Activated CD8-positive, alpha-beta memory T cell treated with anti-CD3 and anti-CD28 coated beads for 36 hours (primary cell): Measurements from ENCODE around the gene NTRK3. TPM values are rescaled to one million over a fixed set of nuclear protein-coding genes. Genes with fewer than 3 reads are reported as not detected.

ENCODE experiments used
- CTCF ChIA-PET: fragments of 350-600 bp; sonication (Branson Sonifier 250); formaldehyde crosslinking; loops from one replicate; lab custom pipeline; 2021; ENCODE audit warnings: antibody characterized with exemption; lab: Charles Lee
- POLR2A ChIA-PET: fragments of 350-600 bp; sonication (Branson Sonifier 250); formaldehyde crosslinking; loops from one replicate; lab custom pipeline; 2021; ENCODE audit warnings: antibody characterized with exemption; lab: Charles Lee
- total RNA-seq, 2 experiments: library from RNA; stranded (reverse); gene quantifications; one replicate each; pipeline ENCODE4 v1.2.3, GENCODE V29; 2021

Gene NTRK3
- total RNA-seq, 2 experiments from 2014 or later: not detected

- ChIA-PET CTCF (no interaction called here), POLR2A (no interaction called here)
Observed at GRCh38 chr15:87985451-87985850, 271.1 kb downstream of the NTRK3 start.

DNA sequence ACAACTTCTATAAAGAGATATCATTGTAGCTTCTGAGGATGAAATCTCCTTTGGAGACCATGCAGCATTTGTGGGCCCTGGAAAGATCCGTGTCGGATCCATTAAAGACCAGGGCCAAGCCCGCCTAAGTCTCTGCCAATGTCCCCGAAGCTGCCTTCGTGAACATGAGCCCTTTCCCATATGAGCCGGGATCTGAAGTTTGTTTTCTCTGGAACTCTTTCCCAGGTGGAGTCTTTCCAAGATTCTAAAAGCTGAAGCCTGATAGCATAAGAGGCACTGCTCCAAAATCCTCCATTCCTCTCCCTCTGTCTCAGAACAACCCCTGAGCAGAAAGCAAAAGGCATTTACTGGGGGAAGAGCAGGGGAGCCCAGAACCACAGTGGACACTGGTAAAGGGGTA lies 274.6 kb downstream of the NTRK3 start:
- CTCF ChIA-PET: no interaction called here
- POLR2A ChIA-PET: no interaction called here

DNA sequence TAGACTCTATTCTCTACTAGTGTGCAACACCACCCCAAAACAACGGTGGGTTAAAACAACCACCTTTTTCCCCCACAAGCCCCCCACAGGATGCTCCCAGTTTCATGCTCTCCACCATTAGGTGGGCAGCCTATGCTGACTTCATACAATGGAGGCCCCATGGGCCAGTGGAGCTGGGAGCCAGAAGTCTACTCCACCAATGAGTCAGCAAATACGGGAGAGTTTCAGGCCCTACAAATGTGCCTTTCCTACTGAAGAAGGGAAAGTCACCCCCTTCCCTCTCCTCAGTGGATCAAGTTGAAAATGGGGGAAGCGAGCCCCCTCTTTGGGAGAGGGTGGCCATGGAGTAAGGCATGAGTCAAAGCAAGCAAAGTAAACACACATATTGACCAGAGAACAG lies 278.6 kb downstream of the NTRK3 start:
- CTCF ChIA-PET: no interaction called here
- POLR2A ChIA-PET: no interaction called here

DNA sequence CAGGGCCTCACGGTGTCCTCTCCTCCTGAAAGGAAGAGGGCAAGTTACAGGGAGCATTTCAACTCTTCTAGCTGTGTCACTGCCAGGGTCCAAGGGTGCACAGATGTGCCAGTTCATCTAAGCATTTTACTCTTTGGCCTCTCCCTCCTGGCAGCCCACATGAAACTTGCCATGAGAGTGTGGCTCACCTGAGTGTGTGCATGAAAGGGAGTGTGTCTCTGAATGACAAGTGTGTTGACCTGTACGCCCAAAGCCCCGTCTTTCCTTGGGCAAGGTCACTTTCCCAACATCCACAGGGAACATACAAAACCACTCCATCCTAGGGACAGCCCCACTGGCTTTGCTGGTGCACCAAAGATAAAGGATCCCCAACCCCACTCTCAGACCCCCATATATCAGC lies 280.0 kb downstream of the NTRK3 start:
- CTCF ChIA-PET: interaction anchor here (0.6 kb wide), 1 partner anchor 92 kb away, joined by 3 read pairs; no protein-coding TSS in a partner anchor

DNA sequence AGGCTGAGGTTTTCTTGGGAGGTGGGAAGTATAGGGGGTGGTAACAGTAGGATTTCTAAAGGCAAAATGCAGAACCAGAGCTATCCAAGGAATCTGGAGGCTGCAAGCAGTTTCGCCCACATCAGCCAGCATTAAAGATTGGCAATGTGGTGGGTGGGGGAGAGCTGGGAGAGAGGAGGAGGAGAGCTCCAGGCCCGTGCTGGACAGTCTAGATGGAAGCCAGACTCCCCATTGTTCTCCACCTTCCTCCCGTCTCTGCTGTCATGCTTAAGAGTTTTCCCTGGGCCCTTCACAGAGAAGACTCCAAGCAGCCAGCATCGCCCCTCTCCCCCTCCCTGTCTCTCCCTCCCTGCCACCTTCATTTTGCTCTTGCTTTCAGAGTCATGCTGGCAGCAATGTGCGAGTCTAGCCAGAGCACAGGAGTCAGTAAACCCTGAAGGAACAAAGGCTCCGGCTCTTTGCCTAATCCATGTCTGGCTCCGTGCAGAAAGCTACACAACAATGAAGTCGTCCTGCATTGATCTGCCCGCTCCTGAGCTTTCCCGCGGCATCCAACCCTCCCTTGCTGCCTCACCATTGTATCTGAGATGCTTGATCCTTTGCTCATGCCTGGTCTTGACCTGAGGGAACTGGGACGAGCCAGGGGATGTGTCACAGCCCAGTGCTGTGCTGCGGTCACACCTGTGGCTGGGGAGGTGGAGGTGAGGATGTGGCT lies 282.9 kb downstream of the NTRK3 start:
- POLR2A ChIA-PET: no interaction called here
- CTCF ChIA-PET: no interaction called here

More for the DNA sequence above, 280.0 kb downstream of the NTRK3 start:
- POLR2A ChIA-PET: no interaction called here

DNA sequence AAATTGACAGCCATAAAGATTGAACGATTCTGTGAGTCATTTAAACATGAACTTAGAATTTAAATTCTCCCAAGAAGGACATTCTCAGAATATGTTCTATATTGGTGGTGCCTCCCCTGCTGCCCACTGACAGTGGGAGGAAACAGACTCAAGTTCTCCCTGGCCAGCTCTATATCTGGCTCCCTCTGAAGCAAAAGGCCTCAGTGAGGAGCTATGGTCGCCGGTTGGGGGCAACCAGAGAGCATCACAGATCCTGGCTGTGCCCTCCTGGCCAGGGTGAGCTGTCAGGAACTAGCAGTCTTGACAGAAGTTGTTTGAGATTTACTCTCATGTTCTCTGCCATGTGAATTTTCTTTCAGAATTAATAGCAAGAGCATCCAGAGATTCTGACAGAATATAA lies 285.5 kb downstream of the NTRK3 start:
- ChIA-PET CTCF (no interaction called here), POLR2A (no interaction called here)

GRCh38 chr15:87967951-87968350 lies 288.6 kb downstream of the NTRK3 start:
- ChIA-PET POLR2A (no interaction called here), CTCF (no interaction called here)

GRCh38 chr15:87965304-87965703 lies 291.2 kb downstream of the NTRK3 start:
- POLR2A ChIA-PET: no interaction called here
- CTCF ChIA-PET: no interaction called here

- CTCF ChIA-PET: no interaction called here
Observed at GRCh38 chr15:87962428-87962827, 294.1 kb downstream of the NTRK3 start.

DNA sequence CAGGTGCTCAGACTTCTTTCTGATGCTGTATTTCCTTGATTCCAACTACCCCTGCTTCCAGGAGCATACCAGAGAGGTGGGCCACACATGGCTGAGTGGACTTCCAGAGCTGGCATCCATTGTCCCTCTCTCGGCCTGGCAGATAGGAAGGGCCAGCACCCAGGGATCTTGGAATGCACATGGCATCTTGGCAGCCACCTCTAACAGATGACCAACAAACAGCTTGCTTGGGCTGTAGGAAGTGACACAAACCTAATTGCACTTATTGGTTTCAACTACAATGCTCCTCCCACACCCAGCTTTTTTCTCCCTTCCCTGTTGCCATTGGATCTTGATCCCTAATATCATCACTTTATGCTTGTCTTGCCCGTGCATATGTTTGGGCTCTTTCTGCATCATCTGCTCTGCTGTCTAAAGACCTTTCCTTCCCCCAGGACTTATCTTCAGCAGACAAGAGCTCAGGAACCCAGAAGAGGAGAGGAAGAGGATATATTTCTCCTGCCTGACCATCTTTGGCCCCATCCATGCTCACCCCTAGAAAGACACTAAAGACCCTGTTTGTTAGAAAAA lies 294.6 kb downstream of the NTRK3 start:
- ChIA-PET POLR2A (no interaction called here), CTCF (no interaction called here)

More at GRCh38 chr15:87962428-87962827, 294.1 kb downstream of the NTRK3 start:
- POLR2A ChIA-PET: no interaction called here

GRCh38 chr15:87959662-87960061 lies 296.9 kb downstream of the NTRK3 start:
- POLR2A ChIA-PET: no interaction called here
- CTCF ChIA-PET: no interaction called here

DNA sequence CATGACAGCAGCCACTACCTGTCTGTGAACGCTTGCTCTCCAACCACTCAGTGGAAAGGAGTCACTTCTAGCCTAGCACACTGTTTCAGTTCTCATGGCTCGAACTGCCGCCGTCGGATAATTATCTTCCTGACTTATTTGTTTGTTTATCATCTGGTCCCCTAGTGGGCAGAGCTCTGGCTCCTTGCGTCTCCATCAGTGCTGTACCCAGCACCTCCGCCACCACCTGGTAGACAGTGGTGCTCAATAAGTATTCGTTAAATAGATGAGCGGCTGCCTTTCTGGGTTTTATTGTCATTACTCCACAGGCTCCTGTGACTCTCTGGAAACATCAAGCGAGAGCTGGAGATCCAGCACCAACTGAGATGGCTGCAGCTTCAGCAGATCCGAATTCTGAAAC lies 297.5 kb downstream of the NTRK3 start:
- POLR2A ChIA-PET: no interaction called here
- CTCF ChIA-PET: no interaction called here

DNA sequence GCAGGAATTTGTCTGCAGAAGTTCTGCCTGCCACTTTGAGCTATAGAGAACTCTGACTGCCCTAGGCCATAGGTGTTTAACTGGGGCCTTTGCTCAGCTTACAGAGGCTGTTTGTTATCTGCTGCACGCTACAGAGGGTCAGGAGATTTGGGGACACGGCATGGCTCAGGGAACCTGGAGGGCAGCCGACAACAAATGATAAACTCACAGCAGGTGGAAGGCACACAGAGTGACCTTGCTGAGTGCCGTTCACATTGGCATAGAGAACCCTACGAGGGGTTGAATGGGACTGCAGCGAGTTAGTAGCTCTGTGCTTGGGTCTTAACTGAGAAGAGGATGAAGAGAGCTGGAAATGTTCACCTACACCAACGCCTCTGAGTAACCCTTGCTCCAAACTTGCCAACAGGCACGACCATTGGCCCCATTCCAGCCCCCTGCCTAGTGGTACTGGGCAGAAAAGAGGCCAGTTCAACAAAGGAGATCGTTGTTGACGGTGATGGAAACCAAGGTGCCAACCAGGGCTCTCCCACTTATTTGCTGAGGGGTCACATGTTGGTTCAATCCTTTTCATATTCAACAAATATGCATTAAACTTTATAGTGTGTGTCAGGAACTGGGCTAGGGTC lies 301.1 kb downstream of the NTRK3 start:
- POLR2A ChIA-PET: no interaction called here
- CTCF ChIA-PET: no interaction called here

DNA sequence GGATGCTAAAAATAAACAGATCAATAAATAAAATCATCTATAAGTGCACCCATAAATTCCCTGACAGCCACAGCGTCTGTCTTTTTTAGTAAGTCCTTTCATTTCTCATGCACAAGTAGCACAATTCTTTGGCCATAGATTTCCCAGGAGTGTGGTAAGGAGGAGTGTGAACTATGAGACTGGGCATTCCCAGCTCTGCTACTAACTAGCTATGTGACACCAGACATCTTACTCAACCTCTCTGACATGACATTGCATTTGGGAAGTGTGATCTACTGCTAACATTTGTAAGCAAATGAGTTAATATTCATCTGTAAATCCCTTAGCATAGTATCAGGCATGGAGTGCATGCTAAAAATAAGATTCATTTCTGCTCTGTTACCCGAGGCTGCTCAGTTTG lies 301.7 kb downstream of the NTRK3 start:
- ChIA-PET POLR2A (no interaction called here), CTCF (no interaction called here)

DNA sequence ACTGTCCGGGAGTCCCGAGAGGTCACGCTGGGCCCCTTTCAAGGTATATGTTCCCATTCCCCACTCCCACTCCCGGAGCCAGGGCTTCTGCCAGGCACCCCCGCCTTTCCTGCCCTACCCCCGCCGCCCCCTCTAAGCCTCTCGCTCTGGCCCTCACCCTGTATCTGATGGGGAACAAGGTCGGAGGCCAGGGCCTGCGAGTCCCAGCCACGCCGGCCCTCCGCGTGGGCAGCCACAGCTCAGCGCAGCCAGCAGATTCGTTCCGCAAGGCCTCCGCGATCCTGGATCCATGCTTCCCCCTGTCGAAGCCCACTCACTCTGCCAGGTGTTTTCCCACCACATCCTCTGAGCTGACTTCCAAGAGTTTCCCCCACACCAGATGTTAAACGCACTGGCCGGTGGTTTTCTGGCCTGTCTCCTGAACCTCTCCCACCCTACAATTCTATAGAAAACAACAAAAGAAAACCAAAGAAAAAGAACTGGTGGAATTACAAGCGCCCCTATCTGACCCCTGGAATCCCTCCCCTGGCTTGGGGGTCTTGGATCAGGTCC lies 303.7 kb downstream of the NTRK3 start:
- CTCF ChIA-PET: no interaction called here
- POLR2A ChIA-PET: no interaction called here

DNA sequence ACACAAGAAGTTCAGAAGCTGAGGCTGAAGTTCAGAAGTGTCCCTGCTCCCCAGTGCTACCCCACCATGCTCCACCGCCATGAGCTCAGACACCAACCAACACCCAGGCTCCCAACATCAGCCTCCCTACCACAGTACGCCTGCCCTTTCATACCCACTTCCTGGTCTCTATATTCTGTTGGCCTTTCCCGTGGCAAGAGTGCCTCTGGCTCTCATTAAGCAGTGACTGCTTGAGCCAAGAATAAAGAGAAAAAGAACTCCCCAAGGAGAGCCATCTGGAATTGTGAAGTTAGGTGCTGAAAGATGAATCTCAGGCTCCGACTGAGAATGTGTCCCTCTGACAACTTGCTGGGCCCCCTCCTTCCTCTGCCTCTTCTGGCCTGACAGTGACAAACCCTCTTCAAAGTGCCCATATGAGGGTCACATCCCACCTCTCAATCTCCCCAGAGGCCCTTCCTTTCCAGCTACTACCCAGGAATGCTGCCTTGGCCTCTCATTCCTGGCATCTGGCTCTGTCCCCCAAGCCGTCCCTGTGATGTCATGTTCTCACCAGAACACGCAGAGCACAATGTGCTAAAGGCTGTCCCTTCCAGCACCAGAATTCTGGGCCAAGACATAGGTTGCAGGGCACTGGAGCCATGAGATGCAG lies 306.8 kb downstream of the NTRK3 start:
- ChIA-PET CTCF (no interaction called here), POLR2A (no interaction called here)

DNA sequence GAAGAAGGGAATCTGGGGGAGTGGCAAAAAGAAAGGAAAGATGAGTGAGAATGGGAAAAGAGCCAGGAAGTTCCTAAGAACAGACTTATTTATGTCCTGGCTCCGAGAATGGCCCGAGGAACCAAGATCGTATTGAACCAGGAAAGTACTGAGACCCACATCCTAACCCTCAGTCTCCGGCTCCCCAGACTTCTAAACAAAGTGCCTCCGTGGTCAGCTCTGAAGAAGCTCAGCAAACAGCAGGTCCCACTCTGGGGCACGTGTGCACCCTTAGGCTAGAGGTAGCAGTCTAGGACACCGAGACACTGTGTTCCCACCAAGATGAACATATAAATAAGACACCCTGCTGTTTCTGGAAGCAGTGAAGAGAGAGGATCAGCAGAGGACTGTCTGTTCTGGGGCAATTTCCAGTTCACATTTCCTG lies 307.4 kb downstream of the NTRK3 start:
- POLR2A ChIA-PET: no interaction called here
- CTCF ChIA-PET: no interaction called here

- ChIA-PET POLR2A (no interaction called here), CTCF (no interaction called here)
Observed at GRCh38 chr15:87947560-87947959, 309.0 kb downstream of the NTRK3 start.

GRCh38 chr15:87945246-87945645 lies 311.3 kb downstream of the NTRK3 start:
- ChIA-PET CTCF (no interaction called here), POLR2A (no interaction called here)

- CTCF ChIA-PET: no interaction called here
- POLR2A ChIA-PET: no interaction called here
Observed at GRCh38 chr15:87944691-87945090, 311.8 kb downstream of the NTRK3 start.
